ENCODE data around the gene ATP2C1.

The ATP2C1 gene

GRCh38 chr3:130895690-130896488, 2.0 kb downstream of the ATP2C1 start:
- no peak for DNase-seq (ENCODE audit: low read depth in 2 of 2)

- no peak for DNase-seq (ENCODE audit: low read depth in 2 of 2)
These were observed 3.4 kb downstream of the ATP2C1 start for GRCh38 chr3:130897316-130897715.

- DNase-seq (ENCODE audit: low read depth in 2 of 2) = no peak
These were observed 7.1 kb downstream of the ATP2C1 start for GRCh38 chr3:130900959-130901358.

GRCh38 chr3:130901463-130902204, 7.8 kb downstream of the ATP2C1 start:
- no peak for DNase-seq (ENCODE audit: low read depth in 2 of 2)

- DNase-seq (ENCODE audit: low read depth in 2 of 2) = no peak
These were observed 9.6 kb downstream of the ATP2C1 start for GRCh38 chr3:130903412-130903908.

- DNase-seq (ENCODE audit: low read depth in 2 of 2) = no peak
These were observed 10.6 kb downstream of the ATP2C1 start for GRCh38 chr3:130904491-130904890.

GRCh38 chr3:130905551-130905950, 11.7 kb downstream of the ATP2C1 start:
- no peak for DNase-seq (ENCODE audit: low read depth in 2 of 2)

- no peak for DNase-seq (ENCODE audit: low read depth in 2 of 2)
These were observed 12.6 kb downstream of the ATP2C1 start for GRCh38 chr3:130906374-130906995.

- DNase-seq (ENCODE audit: low read depth in 2 of 2) = no peak
These were observed 13.6 kb downstream of the ATP2C1 start for GRCh38 chr3:130907500-130907899.

- no peak for DNase-seq (ENCODE audit: low read depth in 2 of 2)
These were observed 14.1 kb downstream of the ATP2C1 start for GRCh38 chr3:130907966-130908365.

GRCh38 chr3:130915567-130916292, 21.8 kb downstream of the ATP2C1 start:
- DNase-seq (ENCODE audit: low read depth in 2 of 2) = no peak

GRCh38 chr3:130916507-130917167, 22.8 kb downstream of the ATP2C1 start:
- DNase-seq (ENCODE audit: low read depth in 2 of 2) = no peak

GRCh38 chr3:130918328-130918727, 24.4 kb downstream of the ATP2C1 start:
- DNase-seq (ENCODE audit: low read depth in 2 of 2) = no peak

GRCh38 chr3:130925628-130926027, 31.7 kb downstream of the ATP2C1 start:
- no peak for DNase-seq (ENCODE audit: low read depth in 2 of 2)

- no peak for DNase-seq (ENCODE audit: low read depth in 2 of 2)
These were observed 32.6 kb downstream of the ATP2C1 start for GRCh38 chr3:130926504-130926903.

GRCh38 chr3:130929804-130930203, 35.9 kb downstream of the ATP2C1 start:
- DNase-seq (ENCODE audit: low read depth in 2 of 2) = no peak

GRCh38 chr3:130932979-130933378, 39.1 kb downstream of the ATP2C1 start:
- DNase-seq (ENCODE audit: low read depth in 2 of 2) = no peak

- DNase-seq (ENCODE audit: low read depth in 2 of 2) = no peak
These were observed 40.0 kb downstream of the ATP2C1 start for GRCh38 chr3:130933801-130934345.

- DNase-seq (ENCODE audit: low read depth in 2 of 2) = no peak
These were observed 40.7 kb downstream of the ATP2C1 start for GRCh38 chr3:130934442-130935089.

- DNase-seq (ENCODE audit: low read depth in 2 of 2) = no peak
These were observed 42.0 kb downstream of the ATP2C1 start for GRCh38 chr3:130935761-130936492.

Measured in fibroblast of skin of left biceps (primary cell).